Ascending aorta (tissue), 2 donors: Measurements from ENCODE around the gene IL1RL2. TPM values are rescaled to one million over a fixed set of nuclear protein-coding genes. Genes with fewer than 3 reads are reported as not detected.

Experiments used
- DNase-seq, 2 donors: peaks; one replicate each; pipeline ENCODE4 v3.0.0-alpha.2; 2019; ENCODE audit warnings: low spot score in 2 of 2
- H3K27ac ChIP-seq, 2 donors: fragments of 200-600 bp; sonication (generic); one replicate each; pipeline ENCODE4 v1.5.1; 2016 to 2017; ENCODE audit warnings: mild to moderate bottlenecking in 1 of 2
- H3K27me3 ChIP-seq: fragments of 200-600 bp; sonication (generic); one replicate; pipeline ENCODE4 v1.5.1; 2017
- H3K36me3 ChIP-seq, 2 donors: fragments of 200-600 bp; sonication (generic); one replicate each; pipeline ENCODE4 v1.5.1; 2016
- H3K4me1 ChIP-seq, 2 donors: fragments of 200-600 bp; sonication (generic); one replicate each; pipeline ENCODE4 v1.5.1; 2016 to 2017; ENCODE audit warnings: mild to moderate bottlenecking in 1 of 2
- H3K4me3 ChIP-seq, 2 donors: fragments of 200-600 bp; sonication (generic); one replicate each; pipeline ENCODE4 v1.5.1; 2016 to 2017; ENCODE audit warnings: mild to moderate bottlenecking in 1 of 2
- H3K9me3 ChIP-seq, 2 donors: fragments of 200-600 bp; sonication (generic); one replicate each; pipeline ENCODE4 v1.5.1; 2016
- CTCF ChIP-seq, 3 experiments: fragments of 200-600 bp in 2 of 3; fragments of 450-650 bp in 1 of 3; sonication (generic) in 2 of 3; IDR thresholded peaks; one replicate each; pipeline ENCODE4 v1.5.1; 2016 to 2019; ENCODE audit warnings: antibody characterized with exemption in 3 of 3, mild to moderate bottlenecking in 1 of 3, moderate library complexity in 1 of 3
- intact Hi-C: fragments of 100-400 bp; cut with DNase I; formaldehyde crosslinking; loops from one replicate; pipeline ENCODE4 v1.15.1; 2023
- total RNA-seq: library from RNA; depleted of rRNA; stranded (reverse); fragments of >200 nt; gene quantifications from one replicate; pipeline ENCODE4 v1.1.0, GENCODE V29; 2016

The IL1RL2 gene
- total RNA-seq, 1 donor from 2014 or later, result not detected

- intact Hi-C loops, result no loop called here
- Histone ChIP-seq H3K27ac (no peak overlapping the region), H3K4me3 (no peak overlapping the region), H3K27me3 (no peaks in the 10 kb centered on the region), H3K9me3 (no peaks in the 10 kb centered on the region), H3K36me3 (no peaks in the 10 kb centered on the region), H3K4me1 (no peaks in the 10 kb centered on the region)
- TF ChIP-seq CTCF (IDR thresholded peaks at IDR 0.05), result no peak
- no peak for DNase-seq
Measured at GRCh38 chr2:102278720-102279390, 92.0 kb downstream of the IL1RL2 start.

- Histone ChIP-seq H3K4me3 (no peak overlapping the region), H3K27me3 (no peaks in the 10 kb centered on the region), H3K36me3 (no peaks in the 10 kb centered on the region), H3K27ac (no peak overlapping the region), H3K4me1 (no peaks in the 10 kb centered on the region), H3K9me3 (no peaks in the 10 kb centered on the region)
- intact Hi-C loops, result no loop called here
- TF ChIP-seq CTCF (IDR thresholded peaks at IDR 0.05), result no peak
- DNase-seq, result no peak
Measured at GRCh38 chr2:102279391-102279735, 92.5 kb downstream of the IL1RL2 start.

- intact Hi-C loops, result no loop called here
- no peak for DNase-seq
Measured at GRCh38 chr2:102282678-102283091, 95.9 kb downstream of the IL1RL2 start.

GRCh38 chr2:102283996-102284395 is 97.2 kb downstream of the IL1RL2 start:
- H3K4me3 ChIP-seq, result no peak overlapping the region
- no peaks in the 10 kb centered on the region for H3K4me1 ChIP-seq
- no peak for DNase-seq
- H3K27me3 ChIP-seq, result no peaks in the 10 kb centered on the region
- no peaks in the 10 kb centered on the region for H3K9me3 ChIP-seq
- TF ChIP-seq CTCF (IDR thresholded peaks at IDR 0.05), result no peak
- intact Hi-C loops, result no loop called here
- no peak overlapping the region for H3K27ac ChIP-seq
- H3K36me3 ChIP-seq, result no peaks in the 10 kb centered on the region

More at GRCh38 chr2:102282678-102283091, 95.9 kb downstream of the IL1RL2 start:
- H3K27me3 ChIP-seq, result no peaks in the 10 kb centered on the region
- TF ChIP-seq CTCF (IDR thresholded peaks at IDR 0.05), result no peak
- H3K36me3 ChIP-seq, result no peaks in the 10 kb centered on the region
- no peaks in the 10 kb centered on the region for H3K9me3 ChIP-seq
- no peak overlapping the region for H3K27ac ChIP-seq
- no peak overlapping the region for H3K4me3 ChIP-seq
- no peaks in the 10 kb centered on the region for H3K4me1 ChIP-seq

- H3K9me3 ChIP-seq, result no peaks in the 10 kb centered on the region
- intact Hi-C loops, result no loop called here
- no peak overlapping the region for H3K4me3 ChIP-seq
- H3K36me3 ChIP-seq, result no peaks in the 10 kb centered on the region
- H3K4me1 ChIP-seq, result no peaks in the 10 kb centered on the region
- no peaks in the 10 kb centered on the region for H3K27me3 ChIP-seq
- no peak for DNase-seq
- no peak for TF ChIP-seq CTCF (IDR thresholded peaks at IDR 0.05)
- H3K27ac ChIP-seq, result no peak overlapping the region
Measured at GRCh38 chr2:102284611-102285010, 97.8 kb downstream of the IL1RL2 start.

GRCh38 chr2:102285368-102285767 is 98.5 kb downstream of the IL1RL2 start:
- Histone ChIP-seq H3K27me3 (no peaks in the 10 kb centered on the region), H3K27ac (no peak overlapping the region), H3K4me3 (no peak overlapping the region), H3K36me3 (no peaks in the 10 kb centered on the region), H3K9me3 (no peaks in the 10 kb centered on the region), H3K4me1 (no peaks in the 10 kb centered on the region)
- no peak for DNase-seq
- no peak for TF ChIP-seq CTCF (IDR thresholded peaks at IDR 0.05)
- intact Hi-C loops, result no loop called here
